GM19035 (cell line): ENCODE measurements around the gene UBXN7.
"Not testable (repeated sequence)": the region's sequence is repeated elsewhere in the genome, so short reads cannot be mapped to it uniquely, and the experiment has no call there.

Experiments
- ATAC-seq: cut with Tn5 transposase; IDR thresholded peaks from one replicate; pipeline ENCODE4 v1.9.1; 2021; ENCODE audit not compliant: unreplicated experiment

The UBXN7 gene, protein sequence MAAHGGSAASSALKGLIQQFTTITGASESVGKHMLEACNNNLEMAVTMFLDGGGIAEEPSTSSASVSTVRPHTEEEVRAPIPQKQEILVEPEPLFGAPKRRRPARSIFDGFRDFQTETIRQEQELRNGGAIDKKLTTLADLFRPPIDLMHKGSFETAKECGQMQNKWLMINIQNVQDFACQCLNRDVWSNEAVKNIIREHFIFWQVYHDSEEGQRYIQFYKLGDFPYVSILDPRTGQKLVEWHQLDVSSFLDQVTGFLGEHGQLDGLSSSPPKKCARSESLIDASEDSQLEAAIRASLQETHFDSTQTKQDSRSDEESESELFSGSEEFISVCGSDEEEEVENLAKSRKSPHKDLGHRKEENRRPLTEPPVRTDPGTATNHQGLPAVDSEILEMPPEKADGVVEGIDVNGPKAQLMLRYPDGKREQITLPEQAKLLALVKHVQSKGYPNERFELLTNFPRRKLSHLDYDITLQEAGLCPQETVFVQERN

DNA sequence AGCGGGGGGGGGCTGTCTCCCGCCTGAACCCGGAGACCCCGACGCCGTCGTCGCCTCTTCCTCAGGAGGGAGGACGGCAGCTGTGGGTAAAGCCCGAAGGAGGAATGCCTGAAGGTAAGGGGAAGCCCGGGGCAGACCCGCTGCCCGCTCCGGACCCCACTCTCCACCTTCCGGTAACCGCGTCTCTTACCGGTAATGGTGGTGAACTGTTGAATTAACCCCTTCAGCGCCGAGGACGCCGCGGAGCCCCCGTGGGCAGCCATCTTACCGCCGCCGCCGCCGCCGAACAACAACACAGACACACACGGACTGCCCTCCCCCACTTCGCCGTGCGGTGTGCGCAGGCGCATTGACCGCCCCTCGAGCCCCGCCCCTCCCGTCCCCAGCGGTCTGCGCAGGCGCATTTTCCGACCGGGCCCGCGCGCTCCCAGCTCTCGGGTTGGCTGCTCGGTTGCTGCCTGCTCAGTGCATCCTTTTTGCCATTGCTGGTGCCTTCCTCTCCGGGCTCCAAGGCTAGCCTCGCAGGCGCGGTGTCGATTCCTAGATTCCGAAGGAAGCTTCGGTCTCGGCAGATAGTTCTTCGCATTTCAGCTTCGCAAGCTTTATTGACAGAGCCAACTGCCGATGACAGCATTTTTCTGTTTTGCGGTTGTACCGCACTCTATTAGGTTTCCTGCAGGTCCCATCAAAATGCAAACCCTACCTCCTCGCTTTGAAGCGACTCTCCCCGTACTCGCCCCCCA, at the start of gene UBXN7:
UBXN7 (minus strand) TSS at position 291 of the 743 bp plus-strand sequence; CDS start at position 263, 28 bp downstream.
- ATAC-seq = peak; percentile 85

DNA sequence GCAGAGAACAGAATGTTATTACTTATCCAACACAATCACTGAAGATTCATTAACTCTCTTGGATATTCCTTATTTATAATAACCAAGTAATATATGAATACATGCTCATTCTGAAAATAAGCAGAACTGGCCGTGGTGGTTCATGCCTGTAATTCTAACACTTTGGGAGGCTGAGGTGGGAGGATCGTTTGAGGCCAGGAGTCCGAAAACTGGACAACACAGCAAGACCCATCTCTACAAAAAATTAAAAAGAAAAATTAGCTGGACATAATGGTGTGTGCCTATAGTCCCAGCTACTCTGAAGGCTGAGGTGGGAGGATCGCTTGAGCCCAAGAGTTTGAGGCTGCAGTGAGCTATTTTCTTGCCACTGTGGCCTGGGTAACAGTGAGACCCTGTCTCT, 45.5 kb upstream of the UBXN7 start:
- no peak for ATAC-seq

DNA sequence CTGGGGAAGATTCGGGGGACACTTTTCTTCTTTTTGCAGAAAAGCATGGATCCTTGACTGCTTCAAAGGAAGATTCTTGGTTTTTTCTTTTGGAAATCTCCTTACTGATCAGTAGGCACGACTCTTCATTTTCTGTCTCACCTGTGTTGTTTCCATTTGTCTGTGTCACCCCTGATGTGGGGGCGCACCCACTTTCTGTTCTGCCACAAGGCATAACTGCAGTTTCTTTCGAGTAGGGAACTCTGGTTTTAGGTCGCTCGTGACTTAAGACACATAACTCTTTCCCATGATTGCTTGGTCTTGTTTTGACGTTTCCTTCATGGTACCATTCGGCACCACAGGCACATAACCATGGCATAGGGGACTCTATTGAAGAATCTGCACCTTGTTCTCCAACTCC, 40.1 kb upstream of the UBXN7 start:
- ATAC-seq = no peak

DNA sequence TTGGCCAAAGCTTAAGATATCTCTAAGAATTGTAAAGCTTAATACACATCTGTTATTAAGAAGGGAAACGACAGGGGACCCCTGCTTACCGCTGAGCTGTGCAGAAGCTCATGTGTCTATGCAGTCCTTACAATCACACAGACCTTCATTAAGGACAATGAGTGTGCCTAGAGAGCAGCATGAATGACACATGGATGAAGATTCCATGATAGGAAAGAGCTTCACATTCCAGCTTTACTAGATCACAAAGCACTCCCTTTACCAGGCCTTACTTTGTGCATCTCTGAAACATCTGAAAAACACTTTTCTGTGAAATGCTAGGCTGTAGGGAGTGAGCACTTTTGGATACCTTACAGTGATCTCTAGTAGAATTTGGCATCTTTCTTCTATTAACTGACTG, 39.3 kb upstream of the UBXN7 start:
- no peak for ATAC-seq

DNA sequence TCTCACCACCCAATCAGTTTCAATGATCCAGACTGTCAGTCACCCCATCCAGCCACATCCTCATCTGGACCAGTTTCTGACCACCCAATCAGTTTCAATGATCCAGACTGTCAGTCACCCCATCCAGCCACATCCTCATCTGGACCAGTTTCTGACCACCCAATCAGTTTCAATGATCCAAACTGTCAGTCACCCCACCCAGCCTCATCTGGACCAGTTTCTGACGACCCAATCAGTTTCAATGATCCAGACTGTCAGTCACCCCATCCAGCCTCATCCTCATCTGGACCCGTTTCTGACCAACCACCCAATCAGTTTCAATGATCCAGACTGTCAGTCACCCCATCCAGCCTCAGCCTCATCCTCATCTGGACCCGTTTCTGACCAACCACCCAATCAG, 38.0 kb upstream of the UBXN7 start:
- not testable (repeated sequence) for ATAC-seq

DNA sequence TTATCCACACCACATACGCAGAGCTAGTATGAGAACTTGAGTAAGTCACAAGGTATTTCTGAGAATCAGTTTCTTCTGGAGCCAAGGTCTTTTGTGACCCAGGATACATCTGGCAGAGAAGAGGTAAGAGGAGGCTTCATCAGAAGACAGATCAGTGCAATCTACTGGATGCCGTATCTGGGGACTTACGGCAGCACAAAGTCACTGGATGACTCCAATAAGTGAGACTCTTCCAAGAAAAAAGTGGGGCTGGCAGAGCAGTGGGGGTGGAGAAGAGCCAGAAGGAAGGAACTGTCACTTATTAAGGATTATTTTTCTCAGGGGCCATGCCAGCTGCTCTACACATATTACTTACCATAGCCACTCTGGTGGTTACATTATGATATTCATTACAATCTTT, 31.6 kb upstream of the UBXN7 start:
- no peak for ATAC-seq

DNA sequence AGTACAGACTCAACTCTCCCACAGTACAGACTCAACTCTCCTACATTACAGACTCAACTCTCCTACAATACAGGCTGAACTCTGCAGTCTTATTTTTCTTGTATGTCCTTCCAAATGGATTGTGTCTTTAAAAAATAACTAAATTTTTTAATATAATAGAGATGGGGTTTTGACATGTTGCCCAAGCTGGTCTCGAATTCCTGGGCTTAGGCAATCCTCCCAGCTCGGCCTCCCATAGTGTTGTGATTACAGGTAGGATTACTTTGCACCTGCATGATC, 31.2 kb upstream of the UBXN7 start:
- ATAC-seq = no peak

DNA sequence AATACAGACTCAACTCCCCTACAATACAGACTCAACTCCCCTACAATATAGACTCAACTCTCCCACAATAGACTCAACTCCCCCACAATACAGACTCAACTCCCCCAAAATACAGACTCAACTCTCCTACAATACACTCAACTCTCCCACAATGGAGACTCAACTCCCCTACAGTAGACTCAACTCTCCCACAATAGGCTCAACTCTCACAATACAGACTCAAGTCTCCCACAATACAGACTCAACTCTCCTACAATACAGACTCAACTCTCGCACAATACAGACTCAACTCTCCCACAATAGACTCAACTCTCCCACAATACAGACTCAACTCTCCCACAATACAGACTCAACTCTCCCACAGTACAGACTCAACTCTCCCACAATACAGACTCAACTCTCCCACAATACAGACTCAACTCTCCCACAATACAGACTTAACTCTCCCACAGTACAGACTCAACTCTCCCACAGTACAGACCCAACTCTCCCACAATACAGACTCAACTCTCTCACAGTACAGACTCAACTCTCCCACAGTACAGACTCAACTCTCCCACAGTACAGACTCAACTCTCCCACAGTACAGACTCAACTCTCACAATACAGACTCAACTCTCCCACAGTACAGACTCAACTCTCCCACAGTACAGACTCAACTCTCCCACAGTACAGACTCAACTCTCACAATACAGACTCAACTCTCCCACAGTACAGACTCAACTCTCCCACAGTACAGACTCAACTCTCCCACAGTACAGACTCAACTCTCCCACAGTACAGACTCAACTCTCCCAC, 30.7 kb upstream of the UBXN7 start:
- not testable (repeated sequence) for ATAC-seq

DNA sequence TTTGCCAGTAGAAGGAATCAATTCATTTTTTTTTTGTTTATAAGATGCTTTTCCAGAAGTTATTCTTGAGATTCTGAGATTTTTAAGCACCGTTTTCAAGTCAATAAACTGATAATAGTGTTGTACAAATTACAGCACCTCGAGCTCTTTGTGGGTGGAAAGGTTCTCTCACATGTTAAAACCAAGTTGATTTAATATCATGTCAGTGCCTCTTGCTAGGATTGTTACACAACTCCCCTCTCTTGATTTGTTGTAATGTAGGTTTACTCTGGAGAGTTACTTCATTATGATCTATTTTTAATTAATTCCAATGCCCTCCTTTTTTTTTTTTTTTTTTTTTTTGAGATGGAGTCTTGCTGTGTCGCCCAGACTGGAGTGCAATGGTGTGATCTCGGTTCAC, 25.8 kb upstream of the UBXN7 start:
- ATAC-seq = no peak

DNA sequence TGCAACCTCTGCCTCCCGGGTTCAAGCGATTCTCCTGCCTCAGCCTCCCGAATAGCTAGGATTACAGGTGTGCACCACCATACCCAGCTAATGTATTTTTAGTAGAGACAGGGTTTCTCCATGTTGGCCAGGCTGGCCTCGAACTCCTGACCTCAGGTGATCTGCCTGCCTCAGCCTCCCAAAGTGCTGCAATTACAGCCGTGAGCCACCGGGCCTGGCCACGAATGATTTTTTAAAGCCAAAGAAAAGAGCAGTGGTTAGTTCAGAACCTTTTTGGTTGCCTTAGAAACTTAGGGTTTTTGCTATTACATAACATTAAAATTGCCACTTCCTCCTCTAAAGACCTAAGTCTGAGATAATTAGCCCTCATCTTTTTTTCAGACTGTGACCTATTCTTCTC, 25.2 kb upstream of the UBXN7 start:
- not testable (repeated sequence) for ATAC-seq

DNA sequence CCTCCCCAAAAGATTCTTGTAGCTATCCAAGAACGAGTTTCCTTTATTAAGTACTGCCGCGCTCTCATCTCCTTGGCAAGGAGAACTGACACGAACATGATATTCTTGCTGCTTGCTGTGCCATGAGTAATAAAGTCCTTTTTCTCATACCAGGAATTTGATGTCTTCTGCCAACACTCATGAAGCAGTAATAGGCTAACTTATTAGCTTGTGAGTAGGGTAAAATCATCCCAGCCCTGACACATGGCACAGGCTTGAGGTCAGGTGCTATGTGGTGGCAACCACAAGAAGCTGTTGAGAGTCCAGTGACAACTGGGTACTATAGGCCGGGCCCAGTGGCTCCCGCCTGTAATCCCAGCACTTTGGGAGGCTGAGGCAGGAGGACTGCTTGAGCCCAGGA, 22.7 kb upstream of the UBXN7 start:
- no peak for ATAC-seq

DNA sequence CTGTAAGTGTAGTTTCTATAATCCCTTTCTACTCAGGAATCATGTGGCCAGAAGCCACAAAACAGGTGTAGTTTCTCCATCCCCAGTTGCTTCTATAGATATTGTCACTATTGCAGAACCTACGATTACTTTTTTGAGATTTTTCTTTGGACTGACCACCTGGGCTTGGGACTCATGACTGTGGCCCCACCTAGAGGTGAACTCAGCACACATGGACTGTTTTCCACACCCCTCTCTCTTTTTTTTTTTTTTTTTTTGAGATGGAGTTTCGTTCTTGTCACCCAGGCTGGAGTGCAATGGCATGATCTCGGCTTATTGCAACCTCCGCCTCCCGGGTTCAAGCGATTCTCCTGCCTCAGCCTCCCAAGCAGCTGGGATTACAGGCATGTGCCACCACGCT, 13.2 kb upstream of the UBXN7 start:
- ATAC-seq = not testable (repeated sequence)

DNA sequence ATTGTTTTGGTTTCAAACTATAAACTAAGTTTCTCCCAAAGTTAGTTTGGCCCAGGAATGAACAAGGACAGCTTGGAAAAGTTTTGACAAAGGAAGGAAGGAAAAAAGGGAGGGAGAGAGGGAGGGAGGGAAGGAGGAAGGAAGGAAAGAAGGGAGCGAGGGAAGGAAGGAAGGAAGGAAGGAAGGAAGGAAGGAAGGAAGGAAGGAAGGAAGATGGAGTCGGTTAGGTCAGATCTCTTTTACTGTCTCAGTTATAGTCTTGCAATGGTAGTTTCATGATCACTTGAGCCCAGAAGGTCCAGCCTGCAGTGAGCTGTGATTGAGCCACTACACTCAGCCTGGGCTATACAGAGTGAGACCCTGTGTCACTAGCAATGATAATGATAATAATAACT, 12.3 kb upstream of the UBXN7 start:
- ATAC-seq = no peak

DNA sequence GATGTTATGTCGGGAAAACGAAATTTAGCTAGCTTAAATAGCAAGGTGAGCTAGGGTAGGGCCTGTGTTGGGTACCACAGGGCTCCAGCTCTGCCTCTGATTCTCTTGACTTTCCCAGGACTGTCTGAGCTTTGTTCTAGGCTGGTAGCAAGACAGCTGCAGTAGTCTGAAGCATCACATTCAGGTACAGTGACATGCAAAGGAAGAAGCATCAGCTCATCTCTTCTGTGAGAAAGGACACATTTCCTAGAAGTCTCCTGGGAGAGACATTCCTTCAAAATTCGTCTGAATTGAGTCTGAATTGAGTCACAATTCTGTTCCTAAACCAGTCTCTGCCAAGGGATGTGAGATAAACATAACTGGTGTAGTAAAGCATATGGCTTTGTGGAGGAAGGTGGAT, 8.5 kb upstream of the UBXN7 start:
- no peak for ATAC-seq

DNA sequence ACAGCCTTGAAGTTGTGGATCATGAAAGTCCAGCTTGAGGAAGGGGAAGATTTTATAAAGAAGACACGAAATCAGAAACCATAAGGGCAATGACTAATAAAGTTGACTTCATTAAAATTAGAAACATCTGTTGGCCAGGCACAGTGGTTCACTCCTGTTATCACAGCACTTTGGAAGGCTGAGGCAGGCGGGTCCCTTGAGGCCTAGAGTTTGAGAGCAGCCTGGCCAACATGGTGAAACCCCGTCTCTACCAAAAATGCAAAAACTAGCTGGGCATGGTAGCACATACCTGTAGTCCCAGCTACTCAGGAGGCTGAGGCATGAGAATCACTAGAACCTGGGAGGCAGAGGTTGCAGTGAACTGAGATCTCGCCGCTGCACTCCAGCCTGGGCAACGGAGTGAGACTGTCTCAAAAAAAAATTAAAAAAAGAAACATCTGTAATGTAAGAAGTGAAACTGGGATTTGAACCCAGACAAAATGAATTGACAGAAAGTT, 7.9 kb upstream of the UBXN7 start:
- ATAC-seq = no peak

DNA sequence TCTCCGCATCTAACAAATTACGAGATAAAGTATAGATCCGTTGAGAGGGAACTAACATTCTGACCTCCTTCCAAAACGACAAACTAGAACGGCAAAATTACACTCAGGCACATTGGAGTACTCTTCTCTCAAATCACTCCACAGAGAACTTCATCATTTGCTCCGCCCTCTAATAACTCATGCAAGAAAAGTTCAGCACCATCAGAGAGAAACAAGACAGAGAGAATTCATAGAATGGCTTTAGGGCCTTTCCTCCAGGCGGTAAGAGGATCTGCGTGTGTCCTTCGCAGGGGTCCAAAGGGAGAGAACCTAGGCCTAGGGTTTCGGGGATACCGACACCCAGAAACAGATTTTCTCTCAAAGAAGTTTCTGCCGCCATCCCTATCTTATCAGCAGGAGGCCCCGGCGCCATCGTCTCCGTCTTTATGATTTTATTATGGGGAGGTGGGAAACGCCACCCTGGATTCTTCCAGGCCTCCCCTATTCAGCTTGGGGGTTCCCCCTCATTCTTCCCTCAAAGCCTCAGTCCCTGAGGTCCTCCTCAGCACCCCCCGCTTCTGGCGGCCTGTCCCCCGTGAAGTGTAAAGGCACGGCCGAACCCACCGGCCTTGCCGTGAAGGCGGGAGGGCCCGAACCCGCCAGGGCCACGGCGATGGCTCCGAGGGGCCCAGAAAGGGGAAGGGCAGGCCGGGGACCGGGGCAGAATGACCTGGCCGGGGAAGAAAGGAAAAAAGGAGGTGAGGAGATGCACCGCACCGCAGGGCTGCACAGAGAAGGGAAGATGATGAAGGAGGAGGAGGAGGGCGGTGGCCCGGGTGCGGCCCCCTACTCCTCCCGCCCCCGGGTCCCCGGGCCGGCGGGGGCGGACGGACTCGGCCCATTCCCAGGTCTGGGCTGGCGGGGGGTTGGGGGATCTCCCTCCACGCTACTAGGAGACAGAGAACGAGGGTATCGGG, 768 bp downstream of the UBXN7 start:
- peak; percentile 34 for ATAC-seq

DNA sequence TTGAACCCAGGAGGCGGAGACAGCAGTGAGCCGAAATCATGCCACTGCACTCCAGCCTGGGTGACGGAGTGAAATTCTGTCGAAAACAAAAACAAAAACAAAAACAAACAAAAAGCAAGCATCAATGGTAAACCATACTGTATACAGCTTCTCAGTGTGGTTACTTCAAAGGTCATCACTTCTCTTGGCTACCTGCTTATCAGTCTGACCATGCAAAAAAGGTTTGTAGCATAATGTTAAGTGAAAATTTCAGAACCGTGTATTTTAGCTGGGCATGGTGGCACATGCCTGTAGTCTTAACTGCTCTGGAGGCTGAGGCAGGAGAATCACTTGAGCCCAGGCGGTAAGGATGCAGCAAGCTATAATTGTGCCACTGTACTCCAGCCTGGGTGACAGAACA, 4.2 kb downstream of the UBXN7 start:
- ATAC-seq = no peak

DNA sequence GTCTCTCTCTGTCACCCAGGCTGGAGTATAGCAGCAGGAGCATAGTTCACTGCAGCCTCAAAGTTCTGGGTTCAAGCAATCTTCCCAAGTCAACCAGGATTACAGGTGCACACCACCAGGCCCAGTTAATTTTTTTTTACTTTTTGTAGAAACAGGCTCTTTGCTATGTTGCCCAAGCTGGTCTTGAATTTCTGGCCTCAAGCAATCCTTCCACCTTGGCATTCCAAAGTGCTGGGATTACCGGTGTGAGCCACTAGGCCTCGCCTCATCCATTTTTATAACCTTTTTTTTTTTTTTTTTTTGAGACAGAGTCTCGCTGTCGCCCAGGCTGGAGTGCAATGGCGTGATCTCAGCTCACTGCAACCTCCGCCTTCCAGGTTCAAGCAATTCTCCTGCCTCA, 7.8 kb downstream of the UBXN7 start:
- ATAC-seq = not testable (repeated sequence)

DNA sequence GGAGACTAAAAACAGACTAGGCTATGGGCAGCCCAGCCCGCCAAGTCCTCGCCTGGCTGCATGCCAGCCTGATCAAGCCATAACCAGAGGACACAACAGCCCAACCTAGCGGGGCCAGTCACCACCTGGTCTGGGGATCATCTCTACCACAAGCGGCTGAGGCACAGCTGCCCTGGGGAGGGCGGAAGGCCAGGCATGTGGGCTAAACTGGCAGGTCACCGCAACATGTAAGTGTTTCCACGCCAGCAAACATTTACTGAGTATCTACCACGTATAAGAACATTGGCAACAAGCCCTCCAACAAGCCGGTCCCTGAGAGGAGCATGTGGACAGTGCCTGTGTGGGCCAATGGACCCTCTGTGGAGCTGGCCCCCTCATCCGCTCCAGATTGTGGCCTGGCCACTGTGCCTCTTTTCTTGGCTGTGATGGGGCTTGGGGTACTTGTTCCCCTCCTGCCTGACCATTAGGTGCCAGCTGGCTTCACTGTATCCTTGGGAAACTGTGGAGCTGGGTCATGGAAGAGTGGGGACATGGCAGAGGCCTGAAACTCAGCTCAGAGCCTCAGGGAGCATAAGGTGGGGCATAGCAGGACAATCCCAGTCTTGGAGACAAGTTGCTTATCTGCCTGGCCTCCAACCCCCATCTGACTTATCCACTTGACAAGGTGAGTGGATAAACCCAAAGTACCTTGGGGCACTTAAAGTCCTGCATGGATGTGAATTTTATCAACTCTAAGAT, 9.0 kb downstream of the UBXN7 start:
- no peak for ATAC-seq

DNA sequence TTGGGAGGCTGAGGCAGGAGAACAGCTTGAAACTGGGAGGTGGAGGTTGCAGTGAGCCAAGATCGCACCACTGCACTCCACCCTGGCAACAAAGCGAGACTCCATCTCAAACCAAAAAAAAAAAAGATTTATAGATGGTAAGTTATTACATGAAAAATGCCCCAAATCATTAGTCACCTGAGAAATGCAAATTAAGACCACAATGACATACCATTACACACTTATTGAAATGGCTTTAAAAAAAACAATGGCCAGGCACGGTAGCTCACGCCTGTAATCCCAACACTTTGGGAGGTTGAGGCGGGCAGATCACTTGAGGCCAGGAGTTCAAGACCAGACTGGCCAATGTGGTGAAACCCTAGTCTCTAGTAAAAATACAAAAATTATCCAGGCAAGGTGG, 10.6 kb downstream of the UBXN7 start:
- not testable (repeated sequence) for ATAC-seq
